ENCODE results near the gene TNS3.
"Not testable (repeated sequence)": the region's sequence is repeated elsewhere in the genome, so short reads cannot be mapped to it uniquely, and the experiment has no call there.

TNS3 gene

GRCh38 chr7:47543056-47543455, 38.9 kb downstream of the TNS3 start:
- no peak for TF ChIP-seq CTCF (IDR thresholded peaks at IDR 0.05; ENCODE audit: borderline replicate concordance, insufficient read depth, low read depth, low read length)
- no peak overlapping the region for H3K4me3 ChIP-seq (ENCODE audit: low read depth, low read length)

GRCh38 chr7:47542051-47542450, 39.9 kb downstream of the TNS3 start:
- no peak for TF ChIP-seq CTCF (IDR thresholded peaks at IDR 0.05; ENCODE audit: borderline replicate concordance, insufficient read depth, low read depth, low read length)
- no peak overlapping the region for H3K4me3 ChIP-seq (ENCODE audit: low read depth, low read length)

GRCh38 chr7:47541485-47541884, 40.4 kb downstream of the TNS3 start:
- not testable (repeated sequence) for H3K4me3 ChIP-seq (ENCODE audit: low read depth, low read length)

- TF ChIP-seq CTCF (IDR thresholded peaks at IDR 0.05; ENCODE audit: borderline replicate concordance, insufficient read depth, low read depth, low read length) = no peak
- no peak overlapping the region for H3K4me3 ChIP-seq (ENCODE audit: low read depth, low read length)
Observed at GRCh38 chr7:47540387-47541350, 41.2 kb downstream of the TNS3 start.

- TF ChIP-seq CTCF (IDR thresholded peaks at IDR 0.05; ENCODE audit: borderline replicate concordance, insufficient read depth, low read depth, low read length) = no peak
- H3K4me3 ChIP-seq (ENCODE audit: low read depth, low read length) = no peak overlapping the region
Observed at GRCh38 chr7:47540053-47540386, 41.9 kb downstream of the TNS3 start.

GRCh38 chr7:47539398-47540052, 42.4 kb downstream of the TNS3 start:
- H3K4me3 ChIP-seq (ENCODE audit: low read depth, low read length) = no peak overlapping the region
- no peak for TF ChIP-seq CTCF (IDR thresholded peaks at IDR 0.05; ENCODE audit: borderline replicate concordance, insufficient read depth, low read depth, low read length)

- TF ChIP-seq CTCF (IDR thresholded peaks at IDR 0.05; ENCODE audit: borderline replicate concordance, insufficient read depth, low read depth, low read length) = no peak
- H3K4me3 ChIP-seq (ENCODE audit: low read depth, low read length) = no peak overlapping the region
Observed at GRCh38 chr7:47538846-47539311, 43.0 kb downstream of the TNS3 start.

Data from GM12875 (cell line).